Measurements from ENCODE around the gene SETD2. TPM values are rescaled to one million over a fixed set of nuclear protein-coding genes. Genes with fewer than 3 reads are reported as not detected.

SETD2 gene
- total RNA-seq, 1 experiment from 2014 or later: 24.1 TPM

DNA sequence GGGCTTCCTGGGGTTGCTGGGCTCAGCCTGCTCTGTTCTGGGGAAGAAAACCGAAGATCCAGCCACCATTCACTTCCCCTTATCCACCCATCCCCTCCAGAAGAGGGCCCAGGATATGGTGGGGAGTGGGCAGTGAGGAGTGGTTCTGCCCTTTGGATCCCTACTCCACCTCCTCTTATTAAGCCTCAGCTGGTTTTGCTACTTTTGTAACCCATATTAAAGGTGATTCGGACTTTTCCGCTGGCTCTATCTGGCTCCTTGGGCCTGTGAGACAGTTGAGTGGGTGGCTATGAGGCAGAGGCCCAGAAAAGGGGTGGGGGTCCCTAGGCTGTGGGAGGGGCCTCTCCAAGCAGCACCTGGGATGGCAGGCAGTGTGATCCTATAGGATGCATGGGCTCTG lies 150.7 kb downstream of the SETD2 start:
- POLR2A ChIA-PET (ENCODE audit: unreplicated experiment): no interaction called here
- H3F3A ChIP-seq (ENCODE audit: low read length, unreplicated experiment): no peaks in the 10 kb centered on the region
- no peaks in the 10 kb centered on the region for H3K79me2 ChIP-seq (ENCODE audit: low read length)
- H3K9ac ChIP-seq (ENCODE audit: low read length): no peak overlapping the region
- TF ChIP-seq CTCF (conservative IDR thresholded peaks at IDR 0.05; ENCODE audit: low read depth, low read length) (no peak), EZH2 (IDR thresholded peaks at IDR 0.05; ENCODE audit: low read length, unreplicated experiment) (no peak), EZH2phosphoT487 (IDR thresholded peaks at IDR 0.05; ENCODE audit: borderline replicate concordance, low read length) (no peak)
- no peak overlapping the region for H2AFZ ChIP-seq (ENCODE audit: low read length)
- peaks cover 5% of the 10 kb centered on the region; the same call in 1 of the 2 replicates for H3K4me1 ChIP-seq (ENCODE audit: insufficient read depth, low read length)
- BruUV-seq (replicated peaks): no TSS peak
- intact Hi-C loops (cut with micrococcal nuclease): no loop called here
- no peaks in the 10 kb centered on the region for H3K9me2 ChIP-seq (replicated peaks; ENCODE audit: low read length)
- DNase-seq (no peak), ATAC-seq (no peak)
- CTCF ChIA-PET: no interaction called here
- H4K20me1 ChIP-seq (ENCODE audit: low read length): no peaks in the 10 kb centered on the region
- H3K9me3 ChIP-seq (ENCODE audit: low read length): no peaks in the 10 kb centered on the region
- no peaks in the 10 kb centered on the region for H3K27me3 ChIP-seq (ENCODE audit: low read length)
- no peak overlapping the region for H3K4me3 ChIP-seq (ENCODE audit: low read length)
- H3K36me3 ChIP-seq (ENCODE audit: low read depth, low read length): peaks cover 5% of the 10 kb centered on the region; the same call in 1 of the 2 replicates
- no peak overlapping the region for H3K4me2 ChIP-seq (ENCODE audit: low read length)
- no peak overlapping the region for H3K27ac ChIP-seq (ENCODE audit: low read length)

GRCh38 chr3:47012342-47013230 lies 151.3 kb downstream of the SETD2 start:
- no peaks in the 10 kb centered on the region for H3K9me2 ChIP-seq (replicated peaks; ENCODE audit: low read length)
- no TSS peak for BruUV-seq (replicated peaks)
- H3K36me3 ChIP-seq (ENCODE audit: low read depth, low read length): peaks cover 3% of the 10 kb centered on the region; the same call in 1 of the 2 replicates
- H3K27me3 ChIP-seq (ENCODE audit: low read length): no peaks in the 10 kb centered on the region
- ChIA-PET CTCF (no interaction called here), POLR2A (ENCODE audit: unreplicated experiment) (no interaction called here)
- no peaks in the 10 kb centered on the region for H4K20me1 ChIP-seq (ENCODE audit: low read length)
- intact Hi-C loops (cut with micrococcal nuclease): no loop called here
- H3K4me3 ChIP-seq (ENCODE audit: low read length): no peak overlapping the region
- no peaks in the 10 kb centered on the region for H3K9me3 ChIP-seq (ENCODE audit: low read length)
- no peak overlapping the region for H3K27ac ChIP-seq (ENCODE audit: low read length)
- DNase-seq (no peak), ATAC-seq (no peak)
- H2AFZ ChIP-seq (ENCODE audit: low read length): no peak overlapping the region
- H3F3A ChIP-seq (ENCODE audit: low read length, unreplicated experiment): no peaks in the 10 kb centered on the region
- H3K4me1 ChIP-seq (ENCODE audit: insufficient read depth, low read length): peaks cover 5% of the 10 kb centered on the region; the same call in 1 of the 2 replicates
- no peak for TF ChIP-seq EZH2phosphoT487 (IDR thresholded peaks at IDR 0.05; ENCODE audit: borderline replicate concordance, low read length)
- no peak overlapping the region for H3K9ac ChIP-seq (ENCODE audit: low read length)
- H3K79me2 ChIP-seq (ENCODE audit: low read length): no peaks in the 10 kb centered on the region
- H3K4me2 ChIP-seq (ENCODE audit: low read length): no peak overlapping the region

GRCh38 chr3:47011371-47011770 lies 152.5 kb downstream of the SETD2 start:
- H3F3A ChIP-seq (ENCODE audit: low read length, unreplicated experiment): no peaks in the 10 kb centered on the region
- H3K9me3 ChIP-seq (ENCODE audit: low read length): no peaks in the 10 kb centered on the region
- no peaks in the 10 kb centered on the region for H3K9me2 ChIP-seq (replicated peaks; ENCODE audit: low read length)
- no peak overlapping the region for H3K4me2 ChIP-seq (ENCODE audit: low read length)
- TF ChIP-seq EZH2phosphoT487 (IDR thresholded peaks at IDR 0.05; ENCODE audit: borderline replicate concordance, low read length): no peak
- TF ChIP-seq EZH2 (IDR thresholded peaks at IDR 0.05; ENCODE audit: low read length, unreplicated experiment): no peak
- TF ChIP-seq CTCF (conservative IDR thresholded peaks at IDR 0.05; ENCODE audit: low read depth, low read length): no peak
- no peak for DNase-seq
- H3K4me3 ChIP-seq (ENCODE audit: low read length): no peak overlapping the region
- H3K36me3 ChIP-seq (ENCODE audit: low read depth, low read length): no peaks in the 10 kb centered on the region
- no peak for ATAC-seq
- CTCF ChIA-PET: no interaction called here
- no TSS peak for BruUV-seq (replicated peaks)
- no peaks in the 10 kb centered on the region for H3K79me2 ChIP-seq (ENCODE audit: low read length)
- no peak overlapping the region for H3K9ac ChIP-seq (ENCODE audit: low read length)
- POLR2A ChIA-PET (ENCODE audit: unreplicated experiment): no interaction called here
- no peak overlapping the region for H2AFZ ChIP-seq (ENCODE audit: low read length)
- H3K4me1 ChIP-seq (ENCODE audit: insufficient read depth, low read length): no peaks in the 10 kb centered on the region
- intact Hi-C loops (cut with micrococcal nuclease): no loop called here
- no peaks in the 10 kb centered on the region for H3K27me3 ChIP-seq (ENCODE audit: low read length)
- no peak overlapping the region for H3K27ac ChIP-seq (ENCODE audit: low read length)
- H4K20me1 ChIP-seq (ENCODE audit: low read length): no peaks in the 10 kb centered on the region
